CD4-positive, alpha-beta T cell treated with Interferon gamma for 1 hour (primary cell): ENCODE data around the gene SLC12A3.

Source experiments
- DNase-seq: peaks from one replicate; pipeline ENCODE4 v3.0.0-alpha.2; 2020

SLC12A3 gene

DNA sequence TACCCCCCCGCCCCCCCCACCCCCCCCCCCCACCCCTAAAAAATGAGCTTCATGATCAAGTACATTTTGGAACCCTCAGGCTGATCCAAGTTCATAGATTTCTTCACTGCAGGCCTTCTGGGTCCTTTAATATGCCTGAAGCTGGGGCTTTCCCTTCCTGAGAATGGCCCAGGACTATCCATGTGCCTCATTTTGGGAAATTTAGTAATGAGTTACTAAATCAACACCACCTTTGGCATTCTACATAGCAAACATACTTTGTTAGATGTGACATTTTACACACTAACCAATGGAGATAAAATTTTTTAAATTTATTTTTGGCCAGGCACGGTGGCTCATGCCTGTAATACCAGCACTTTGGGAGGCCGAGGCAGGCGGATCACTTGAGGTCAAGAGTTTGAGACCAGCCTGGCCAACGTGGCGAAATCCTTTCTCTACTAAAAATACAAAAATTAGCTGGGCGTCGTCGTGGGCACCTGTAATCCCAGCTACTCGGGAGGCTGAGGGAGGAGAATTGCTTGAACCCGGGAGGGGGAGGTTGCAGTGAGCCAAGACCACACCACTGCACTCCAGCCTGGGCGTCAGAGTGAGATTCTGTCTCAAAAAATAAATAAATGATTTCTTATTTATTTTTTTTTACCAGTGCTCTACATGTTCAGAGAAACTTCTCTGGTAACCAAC is 81.0 kb downstream of the SLC12A3 start:
- DNase-seq = no peak

DNA sequence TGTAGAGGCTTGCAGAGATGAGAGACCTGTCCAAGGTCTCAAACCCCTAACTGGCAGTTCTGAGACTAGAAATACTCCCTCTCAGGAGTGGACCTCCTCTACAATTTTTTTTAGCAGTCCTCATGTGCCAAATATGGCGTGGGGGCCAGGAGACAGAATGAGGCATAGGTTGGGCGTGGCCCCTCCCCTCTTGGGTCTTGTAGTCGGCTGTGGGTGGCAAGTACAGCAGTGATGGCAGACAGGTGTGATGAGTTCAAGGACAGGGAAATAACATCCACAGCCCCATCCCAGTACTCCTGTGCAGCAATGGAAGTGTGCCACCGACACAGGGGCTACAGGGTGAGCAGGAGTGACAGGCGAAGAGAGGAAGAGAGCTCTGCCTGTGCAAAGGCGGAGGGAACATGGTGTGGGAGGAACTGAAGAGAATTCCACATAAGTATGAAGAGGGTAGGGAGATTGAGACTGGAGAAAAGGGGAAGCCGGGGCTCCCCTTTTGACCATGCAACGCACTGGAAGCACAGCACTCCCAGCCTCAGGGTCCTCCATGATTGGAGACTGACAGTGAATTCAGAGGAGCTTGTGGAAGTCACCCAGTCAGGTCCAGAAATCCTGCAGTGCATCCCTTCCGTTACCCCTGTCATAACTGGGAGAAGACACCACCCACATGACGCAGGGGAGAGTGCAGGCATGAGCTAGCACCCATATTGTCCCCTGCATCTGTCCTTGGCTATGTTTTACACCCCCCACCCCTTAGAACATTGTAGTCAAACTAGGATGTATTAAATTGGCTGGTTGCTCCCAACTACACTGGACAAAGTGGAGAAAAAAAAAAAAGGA is 82.0 kb downstream of the SLC12A3 start:
- DNase-seq = no peak

DNA sequence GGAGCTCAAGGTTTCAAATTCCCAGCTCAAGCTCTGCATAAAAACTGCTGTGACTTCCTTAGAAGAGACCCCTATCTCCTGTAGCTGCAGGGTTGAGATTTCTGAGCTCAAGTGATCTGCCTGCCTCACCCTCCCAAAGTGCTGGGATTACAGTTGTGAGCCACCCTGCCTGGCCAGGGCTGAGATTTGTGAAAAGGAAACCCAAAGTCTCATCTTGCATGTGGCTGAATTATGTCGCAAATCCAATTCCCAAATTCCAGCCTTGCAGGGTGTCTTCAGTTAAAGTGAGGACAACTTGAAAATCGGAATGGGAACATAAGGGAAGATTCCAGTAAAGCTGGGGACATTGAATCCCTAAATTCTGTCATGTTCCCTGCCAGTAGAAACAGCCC is 82.6 kb downstream of the SLC12A3 start:
- no peak for DNase-seq

DNA sequence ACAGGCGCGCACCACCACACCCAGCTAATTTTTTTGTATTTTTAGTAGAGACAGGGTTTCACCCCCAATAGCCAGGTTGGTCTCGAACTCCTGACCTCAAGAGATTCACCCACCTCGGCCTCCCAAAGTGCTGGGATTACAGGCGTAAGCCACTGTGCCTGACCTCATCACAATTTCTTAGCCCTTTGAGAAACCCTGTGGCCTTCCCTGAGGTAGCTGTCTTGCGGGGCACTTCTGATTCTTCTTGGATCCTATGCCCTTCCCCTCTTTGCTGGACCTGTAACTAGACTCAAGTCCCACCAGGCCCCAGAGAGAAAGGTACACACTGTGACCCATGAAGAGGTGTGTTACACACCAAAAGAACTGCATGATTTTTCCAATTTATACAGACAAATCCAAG is 83.2 kb downstream of the SLC12A3 start:
- DNase-seq = no peak

GRCh38 chr16:56950051-56950450 is 85.0 kb downstream of the SLC12A3 start:
- no peak for DNase-seq

GRCh38 chr16:56950455-56950854 is 85.4 kb downstream of the SLC12A3 start:
- DNase-seq = no peak

DNA sequence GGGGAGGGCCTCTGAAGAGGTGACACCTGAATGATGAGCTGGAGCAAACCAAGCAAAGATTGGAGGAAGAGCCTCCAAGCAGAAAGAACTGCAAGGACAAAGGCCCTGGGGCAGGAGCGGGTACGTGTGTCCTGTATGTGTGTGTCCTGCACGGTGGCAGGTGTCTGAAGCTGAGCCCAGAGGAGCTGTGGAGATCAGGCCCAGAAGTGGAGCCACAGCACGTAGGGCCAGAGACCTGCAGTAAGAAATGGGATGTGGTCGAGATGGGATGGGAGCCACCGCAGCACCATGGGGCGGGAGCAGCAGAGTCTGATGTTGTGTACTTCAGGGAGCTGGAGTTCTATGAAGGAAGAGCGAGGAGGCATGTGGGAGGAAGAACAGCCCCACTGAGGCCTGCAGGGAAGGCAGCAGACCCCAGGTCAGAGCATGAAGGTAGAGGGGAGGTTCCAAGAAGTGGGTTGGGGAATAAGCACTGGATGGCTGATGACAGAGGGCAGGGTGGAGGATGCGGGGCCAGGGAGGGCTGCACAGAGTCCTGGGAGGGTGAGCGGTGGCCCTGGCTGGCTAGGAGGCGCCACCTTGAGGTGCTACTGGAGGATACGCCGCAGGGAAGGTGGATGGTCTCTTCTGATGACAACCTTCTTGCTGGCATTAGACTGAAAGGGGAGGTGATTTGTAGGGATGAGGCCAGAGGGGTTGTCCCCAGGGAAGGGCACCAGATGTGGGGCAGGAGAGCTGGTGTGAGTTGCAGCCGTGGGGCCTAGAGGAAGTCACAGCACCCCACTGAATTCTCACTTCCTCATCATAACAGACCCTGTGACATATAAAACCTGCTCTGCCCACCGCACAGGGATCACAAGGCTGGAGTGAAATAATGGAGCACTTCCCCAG is 86.1 kb downstream of the SLC12A3 start:
- peak; percentile 58 for DNase-seq

GRCh38 chr16:56953006-56953405 is 88.0 kb downstream of the SLC12A3 start:
- DNase-seq = no peak

- DNase-seq = no peak
These were observed 91.1 kb downstream of the SLC12A3 start for GRCh38 chr16:56956076-56956475.

DNA sequence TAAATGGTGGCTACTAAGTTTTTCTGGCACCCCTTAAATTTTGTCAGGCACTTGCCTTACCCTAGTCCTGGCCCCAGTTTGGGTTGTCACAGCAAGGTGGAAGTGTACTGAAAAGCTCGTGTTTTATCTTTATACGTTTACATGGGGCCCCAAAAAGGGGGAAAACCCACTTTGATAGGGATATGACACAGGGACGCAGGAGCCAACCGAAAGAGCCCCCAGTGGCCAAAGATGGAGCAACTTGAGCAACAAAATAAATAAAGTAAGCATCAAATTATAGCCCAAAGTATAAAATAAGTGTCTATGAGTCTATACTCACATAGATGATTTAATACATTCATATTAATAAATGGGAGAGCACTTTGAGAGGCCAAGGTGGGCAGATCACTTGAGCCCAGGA is 91.7 kb downstream of the SLC12A3 start:
- no peak for DNase-seq

- no peak for DNase-seq
These were observed 95.8 kb downstream of the SLC12A3 start for GRCh38 chr16:56960681-56961281.

- no peak for DNase-seq
These were observed 96.4 kb downstream of the SLC12A3 start for GRCh38 chr16:56961386-56961785.

- DNase-seq = no peak
These were observed 96.9 kb downstream of the SLC12A3 start, which contains the start of gene CETP for GRCh38 chr16:56961851-56962281. Gene CETP, plus strand, starts transcription at chr16:56961950. Its CDS starts 30 bp downstream, at chr16:56961980.

DNA sequence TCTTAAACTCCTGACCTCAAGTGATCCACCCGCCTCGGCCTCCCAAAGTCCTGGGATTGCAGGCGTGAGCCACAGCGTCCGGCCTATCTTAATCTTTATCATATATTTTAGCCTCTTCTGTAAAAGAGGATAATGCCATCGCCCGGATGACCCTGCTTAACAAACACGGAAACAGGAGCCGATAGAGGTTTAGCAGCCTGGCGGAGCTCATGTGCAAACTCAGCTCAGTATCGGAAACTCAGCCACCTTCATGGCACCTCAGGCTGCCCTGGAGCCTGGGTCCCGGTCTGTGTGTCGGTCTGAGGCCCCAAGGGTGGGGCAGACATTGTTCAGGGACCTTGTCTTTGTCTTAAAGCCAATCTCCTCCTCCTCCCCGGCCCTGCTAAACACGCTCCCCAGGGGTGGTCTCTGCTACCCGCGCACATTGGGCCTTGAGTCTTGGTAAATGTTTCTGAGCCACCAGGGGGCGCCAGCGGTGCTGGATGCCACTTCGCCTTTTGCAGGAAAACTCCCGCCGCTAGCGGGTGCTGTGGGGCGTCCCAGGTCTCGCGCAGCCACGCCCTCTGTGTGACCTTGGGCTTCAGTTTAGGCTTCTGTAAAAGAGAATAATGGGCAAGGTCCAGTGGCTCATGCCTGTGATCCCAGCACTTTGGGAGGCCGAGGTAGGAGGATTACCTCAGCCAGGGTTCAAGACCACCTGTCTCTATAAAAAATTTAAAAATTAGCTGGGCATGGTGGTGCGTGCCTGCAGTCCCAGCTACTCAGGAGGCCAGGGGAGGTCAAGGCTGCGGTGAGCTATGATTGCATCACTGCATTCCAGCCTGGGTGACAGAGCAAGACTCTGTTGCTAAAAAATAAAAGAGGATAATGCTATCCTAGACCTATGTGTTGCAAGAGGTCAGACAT is 99.5 kb downstream of the SLC12A3 start:
- peak; percentile 88 for DNase-seq
